Measurements from ENCODE around the gene CHMP3. TPM values are rescaled to one million over a fixed set of nuclear protein-coding genes. Genes with fewer than 3 reads are reported as not detected.

The CHMP3 gene
- total and polyA plus RNA-seq, 2 of the 8 experiments (the other 6 are each of a cell fraction or from before 2014, with no cell fraction given) = 11.7 to 21.9 TPM

- H2BK5ac ChIP-seq (ENCODE audit: low read depth, low read length) = no peak overlapping the region
- H3K79me1 ChIP-seq (ENCODE audit: low read depth, low read length) = no peaks in the 10 kb centered on the region
- H3K4me3 ChIP-seq (ENCODE audit: extremely low read depth in 1 of 4, insufficient read depth in 2 of 4, low read depth in 3 of 4, low read length in 4 of 4) = no peak overlapping the region
- WGBS, 2 experiments (ENCODE audit: extremely low coverage in 1 of 2, insufficient coverage in 1 of 2, insufficient read length in 1 of 2, insufficient replicate concordance in 2 of 2, low coverage in 1 of 2, low lambda C conversion rate in 2 of 2, missing lambda C conversion rate in 1 of 2) = 88% methylated on average over 2 of the region's 2 CpGs; no CpG with 5 or more reads in 1 of the 2 experiments
- no peak overlapping the region for H3K56ac ChIP-seq (replicated peaks; ENCODE audit: insufficient read length, low read depth, low read length)
- no peak overlapping the region for H3K27ac ChIP-seq (ENCODE audit: low read depth, low read length)
- no peak overlapping the region for H2BK20ac ChIP-seq (ENCODE audit: low read length)
- H3K4me1 ChIP-seq (replicated peaks in 1 of 4; ENCODE audit: control insufficient read depth in 3 of 4, insufficient read depth in 4 of 4, low read length in 3 of 4) = no peaks in the 10 kb centered on the region
- no peaks in the 10 kb centered on the region for H3K9me3 ChIP-seq (ENCODE audit: insufficient read depth in 2 of 2, low read depth in 1 of 2, low read length in 1 of 2)
- no peak overlapping the region for H3K4ac ChIP-seq (replicated peaks; ENCODE audit: insufficient read length, low read depth, low read length)
- H3K4me2 ChIP-seq (ENCODE audit: insufficient read depth in 1 of 2, low read depth in 2 of 2, low read length in 2 of 2) = no peak overlapping the region
- FAIRE-seq = no peak
- peaks cover 0 to 9% (median 0%) of the 10 kb centered on the region in 4 experiments; a peak in 2 of 8 replicates for H3K36me3 ChIP-seq (ENCODE audit: control insufficient read depth in 2 of 4, insufficient read depth in 4 of 4, low read length in 3 of 4)
- H4K8ac ChIP-seq (ENCODE audit: extremely low read depth, insufficient read depth, low read length) = no peak overlapping the region
- H3K9ac ChIP-seq (replicated peaks in 1 of 4; ENCODE audit: extremely low read depth in 1 of 4, low read depth in 3 of 4, low read length in 3 of 4) = no peak overlapping the region
- H2BK15ac ChIP-seq (ENCODE audit: low read length) = no peak overlapping the region
- no peak overlapping the region for H4K5ac ChIP-seq (ENCODE audit: insufficient read length, low read depth, low read length)
- H3K27me3 ChIP-seq (replicated peaks in 1 of 4; ENCODE audit: control insufficient read depth in 3 of 4, extremely low read depth in 1 of 4, insufficient read depth in 3 of 4, low read length in 3 of 4) = no peaks in the 10 kb centered on the region
- H2BK120ac ChIP-seq (replicated peaks; ENCODE audit: low read depth, low read length) = no peak overlapping the region
- no peak for DNase-seq (ENCODE audit: low read depth in 1 of 2, low spot score in 2 of 2)
- no peak overlapping the region for H3K23ac ChIP-seq (ENCODE audit: insufficient read length)
- no peak overlapping the region for H4K91ac ChIP-seq (replicated peaks; ENCODE audit: insufficient read length, low read length)
- CTCF ChIA-PET (ENCODE audit: partially characterized antibody) = no interaction called here
- H2AFZ ChIP-seq (ENCODE audit: low read length) = no peak overlapping the region
- H3K79me2 ChIP-seq (ENCODE audit: control insufficient read depth in 1 of 2, insufficient read depth in 2 of 2, low read length in 2 of 2) = no peaks in the 10 kb centered on the region
- no peaks in the 10 kb centered on the region for H4K20me1 ChIP-seq (replicated peaks in 1 of 2; ENCODE audit: control insufficient read depth in 1 of 2, insufficient read depth in 2 of 2, low read length in 2 of 2)
- H2AK5ac ChIP-seq (ENCODE audit: low read depth, low read length) = no peak overlapping the region
- no peak overlapping the region for H3K14ac ChIP-seq (ENCODE audit: insufficient read length)
- no peak overlapping the region for H2BK12ac ChIP-seq (ENCODE audit: low read depth, low read length)
- no peaks in the 10 kb centered on the region for H3K23me2 ChIP-seq (ENCODE audit: low read depth, low read length)
- POLR2A ChIA-PET (ENCODE audit: partially characterized antibody) = no interaction called here
- H3K18ac ChIP-seq (ENCODE audit: extremely low read depth, low read length) = no peak overlapping the region
- no peak for TF ChIP-seq SAP30 (IDR thresholded peaks at IDR 0.05; ENCODE audit: insufficient read depth, insufficient replicate concordance, low read length)
- TF ChIP-seq TAF7 (optimal IDR thresholded peaks at IDR 0.05; ENCODE audit: borderline replicate concordance, low read depth, low read length) = no peak
- no peak for TF ChIP-seq CHD1 (IDR thresholded peaks at IDR 0.05; ENCODE audit: low read depth, low read length)
- no peak for TF ChIP-seq JUN (IDR thresholded peaks at IDR 0.05; ENCODE audit: low read depth, low read length)
- no peak for TF ChIP-seq SIN3A (conservative IDR thresholded peaks at IDR 0.05 in 1 of 2, IDR thresholded peaks at IDR 0.05 in 1 of 2; ENCODE audit: low read depth in 1 of 2, low read length in 2 of 2)
- TF ChIP-seq SRF (IDR thresholded peaks at IDR 0.05; ENCODE audit: low read depth, low read length) = no peak
- no peak for TF ChIP-seq GABPA (IDR thresholded peaks at IDR 0.05; ENCODE audit: borderline replicate concordance, insufficient read depth, low read length)
- TF ChIP-seq EZH2 (IDR thresholded peaks at IDR 0.05; ENCODE audit: low read depth, low read length, severe bottlenecking) = no peak
- no peak for TF ChIP-seq CREB1 (IDR thresholded peaks at IDR 0.05)
- no peak for TF ChIP-seq HDAC2 (IDR thresholded peaks at IDR 0.05; ENCODE audit: borderline replicate concordance in 1 of 2, low read depth in 2 of 2, low read length in 2 of 2)
- TF ChIP-seq KDM4A (IDR thresholded peaks at IDR 0.05; ENCODE audit: low read depth, low read length, severe bottlenecking) = no peak
- TF ChIP-seq SIRT6 (IDR thresholded peaks at IDR 0.05; ENCODE audit: low read length) = no peak
- TF ChIP-seq BACH1 (IDR thresholded peaks at IDR 0.05; ENCODE audit: low read length) = no peak
- TF ChIP-seq POLR2AphosphoS5 (IDR thresholded peaks at IDR 0.05; ENCODE audit: low read depth, low read length) = no peak
- no peak for TF ChIP-seq BRCA1 (IDR thresholded peaks at IDR 0.05; ENCODE audit: low read depth, low read length)
Measured at GRCh38 chr2:86512892-86513291, 50.4 kb downstream of the CHMP3 start.

All from H1 (cell line).